ENCODE data around the gene ERH. TPM values are rescaled to one million over a fixed set of nuclear protein-coding genes. Genes with fewer than 3 reads are reported as not detected.

ERH gene
- polyA plus RNA-seq, 10 donors, result 153 to 216 (median 165) TPM

DNA sequence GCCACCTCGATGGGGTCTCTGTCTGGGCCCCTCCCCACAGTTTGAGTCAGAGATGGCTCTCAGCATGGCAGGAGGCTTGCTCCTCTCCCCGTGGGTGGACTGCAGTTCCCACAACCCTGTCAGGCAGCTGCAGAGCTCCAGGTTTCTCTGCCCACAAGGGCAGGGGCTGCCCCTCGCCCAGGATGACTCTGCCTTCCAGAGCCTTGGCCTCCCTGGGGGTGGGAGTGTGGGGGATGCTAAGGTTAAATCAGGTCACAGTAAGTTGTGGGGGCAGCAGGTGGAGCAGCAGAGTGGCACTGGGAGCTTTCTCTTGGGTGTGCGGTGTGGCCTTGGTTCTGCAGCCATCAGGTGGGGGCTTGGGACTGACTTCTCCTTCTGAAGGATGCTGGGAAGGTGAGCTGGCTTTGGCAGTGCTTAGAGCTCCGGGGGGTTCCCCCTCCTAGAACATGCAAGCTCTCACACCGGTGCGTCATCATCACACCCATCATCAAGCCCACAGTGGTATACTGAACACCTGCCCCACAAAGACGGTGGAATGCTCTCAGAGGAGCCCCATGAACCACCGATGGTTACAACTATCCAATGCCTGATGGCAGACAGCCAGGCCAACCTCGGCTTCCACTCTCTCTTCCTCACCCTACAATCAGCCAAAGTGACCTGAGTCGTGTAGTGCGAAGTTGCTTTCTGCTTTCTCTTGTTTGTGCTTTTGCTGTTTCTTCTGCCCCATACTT lies 39.7 kb downstream of the ERH start:
- no peak for DNase-seq

DNA sequence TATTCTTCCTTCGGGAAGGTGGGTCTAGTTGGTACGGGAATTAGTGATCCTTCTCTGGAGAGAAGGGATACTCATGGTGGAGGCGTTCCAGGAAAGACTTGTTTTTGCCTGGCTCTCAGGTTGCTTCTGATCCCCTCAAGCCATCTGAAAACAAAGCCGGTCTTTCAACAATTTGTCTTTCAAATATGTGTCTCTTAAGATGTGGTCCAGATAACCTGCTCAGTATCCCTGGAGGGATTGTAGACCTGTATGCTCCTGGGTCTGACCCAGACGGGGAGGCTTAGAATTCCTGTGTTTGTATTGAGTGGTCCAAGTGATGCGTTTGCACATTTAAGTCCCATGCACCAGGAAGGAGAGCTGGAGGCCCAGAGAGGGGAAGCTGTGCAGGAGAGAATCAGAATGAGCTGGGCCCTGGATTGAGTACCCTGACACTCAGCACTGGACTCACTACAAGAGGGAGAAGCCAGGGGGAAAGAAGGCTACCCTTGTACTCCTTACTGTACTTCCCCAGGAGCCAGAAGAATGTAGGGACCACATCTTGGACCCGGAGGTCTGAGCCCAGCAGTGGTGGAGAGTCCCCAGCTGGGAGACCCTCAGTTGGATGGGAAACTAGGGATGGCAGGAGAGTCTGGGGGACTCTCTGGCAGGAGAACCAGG lies 40.4 kb downstream of the ERH start:
- DNase-seq, result no peak

DNA sequence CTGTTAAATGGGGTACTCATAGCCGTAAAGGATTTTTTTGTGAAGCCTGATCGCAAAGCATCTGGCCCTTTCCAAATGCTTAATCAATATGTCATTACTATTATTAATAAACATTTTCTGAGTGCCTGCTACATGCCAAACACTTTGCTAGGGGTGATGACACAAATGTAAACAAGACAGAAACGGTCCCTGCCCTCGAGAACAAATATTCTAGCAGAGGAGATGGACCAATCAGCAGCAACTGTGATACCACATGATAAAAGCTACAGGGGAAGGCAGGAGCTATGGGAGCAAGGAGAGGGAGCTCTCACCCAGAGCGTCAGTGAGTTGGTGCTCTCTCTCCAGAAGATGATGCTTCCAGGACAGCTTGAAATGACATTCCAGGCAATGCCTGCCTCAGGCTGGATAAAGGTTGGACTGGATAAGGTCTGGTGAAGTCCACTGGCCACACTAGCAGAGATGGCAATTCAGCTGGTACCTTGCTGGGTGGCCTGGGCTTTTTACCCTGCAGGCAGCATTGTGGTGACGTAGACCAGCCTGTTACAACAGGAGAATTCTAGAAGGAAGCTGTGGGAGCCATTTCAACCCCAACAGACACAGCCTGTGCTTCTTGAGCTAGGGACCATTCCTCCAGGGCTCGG lies 41.1 kb downstream of the ERH start:
- no peak for DNase-seq

- DNase-seq, result peak in 2 of 3 donors; percentile 16 to 61
Observed at GRCh38 chr14:69355607-69356281, 42.4 kb downstream of the ERH start.

- peak in 1 of 3 donors; percentile 22 for DNase-seq
Observed at GRCh38 chr14:69355154-69355597, 42.9 kb downstream of the ERH start.

DNA sequence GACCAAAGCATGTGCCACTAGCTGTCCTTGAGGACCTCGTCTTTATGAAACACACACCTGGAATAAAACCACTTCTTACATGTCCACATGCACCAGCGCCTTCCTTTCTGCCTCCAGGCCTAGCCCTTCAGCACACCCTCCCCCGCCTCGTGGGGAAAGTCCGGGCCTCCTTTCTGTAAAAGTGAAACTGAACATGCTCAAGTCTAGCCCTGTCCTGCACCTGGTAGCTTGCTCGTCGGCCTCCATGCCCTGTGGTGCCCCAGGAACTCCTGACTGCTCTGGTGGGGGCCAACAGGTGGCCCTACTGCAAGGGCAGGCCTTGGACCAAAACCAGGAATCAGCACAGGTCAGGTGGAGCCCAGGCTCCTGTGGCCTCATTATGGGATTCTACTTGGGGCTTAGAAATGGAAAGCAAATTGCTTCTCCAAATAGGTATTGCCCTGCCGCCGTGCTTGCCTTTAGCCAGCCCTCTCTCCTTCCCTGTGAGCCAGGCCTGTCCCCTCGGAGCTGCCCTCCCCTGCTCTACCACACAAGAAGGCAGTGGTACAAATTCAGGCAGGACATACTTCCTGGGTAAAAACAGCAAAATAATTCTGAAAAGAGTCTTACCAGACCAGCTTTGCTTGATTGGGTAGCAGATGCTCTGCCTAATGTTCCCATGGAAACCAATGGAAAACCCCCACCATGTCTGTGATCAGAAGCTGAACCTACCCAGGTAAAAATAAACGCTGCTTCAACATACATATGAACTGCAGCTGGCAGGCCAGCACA lies 43.5 kb downstream of the ERH start:
- DNase-seq, result no peak

GRCh38 chr14:69353168-69353567 lies 44.9 kb downstream of the ERH start:
- no peak for DNase-seq

DNA sequence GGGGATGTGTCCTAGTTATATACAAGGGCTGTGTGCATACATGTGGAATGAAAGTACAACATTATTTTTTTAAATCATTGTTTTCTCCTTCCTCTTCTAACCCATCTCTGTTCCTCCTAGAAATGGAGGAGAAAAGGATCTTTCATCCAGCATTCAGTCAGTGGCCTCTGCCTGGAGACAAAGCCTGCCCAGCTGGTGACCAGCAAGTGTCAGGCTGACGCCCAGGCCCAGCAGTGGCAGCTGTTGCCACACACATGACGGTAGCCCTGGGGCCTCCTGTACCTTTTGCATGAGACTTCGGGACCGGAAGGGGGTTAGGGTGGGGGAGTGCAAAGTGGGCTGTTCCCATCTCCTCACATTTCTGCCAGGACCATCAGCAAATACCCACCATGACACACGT lies 46.2 kb downstream of the ERH start:
- no peak for DNase-seq

DNA sequence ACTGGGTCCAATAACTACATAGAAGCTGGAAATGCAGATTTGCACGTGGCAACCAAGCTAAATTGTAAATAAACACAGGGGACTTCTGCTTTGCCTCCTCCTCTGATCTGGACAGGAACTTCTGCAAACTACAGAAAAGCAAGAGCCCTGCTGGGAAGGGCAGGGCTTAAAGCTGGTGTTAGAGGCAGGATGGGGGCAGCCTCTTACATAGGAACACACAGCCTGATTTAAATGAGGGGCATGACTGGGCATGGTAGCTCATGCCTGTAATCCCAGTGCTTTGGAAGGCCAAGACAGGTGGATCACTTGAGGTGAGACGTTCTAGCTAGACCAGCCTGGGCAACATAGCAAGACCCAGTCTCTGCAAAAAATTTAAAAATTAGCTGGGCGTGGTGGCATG lies 46.7 kb downstream of the ERH start:
- DNase-seq, result no peak

DNA sequence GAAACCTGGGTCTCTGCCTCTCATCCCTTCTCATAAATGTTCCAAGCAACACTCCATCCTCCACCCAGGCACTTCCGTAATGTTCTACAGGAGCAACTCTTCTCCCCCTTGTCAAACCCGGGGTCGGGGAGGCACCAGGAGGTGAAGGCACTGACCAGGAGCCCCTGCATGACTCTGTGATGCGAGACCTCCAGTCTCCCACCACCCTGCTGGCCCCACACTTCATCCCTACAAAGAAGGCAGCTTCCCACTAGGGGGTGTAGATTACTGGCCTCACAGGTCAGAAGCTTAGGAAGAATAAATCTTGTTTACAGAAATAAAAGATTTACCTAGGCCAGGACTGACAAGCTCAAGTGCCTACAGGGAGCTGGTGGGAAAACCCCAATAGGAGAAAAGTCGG lies 47.2 kb downstream of the ERH start:
- DNase-seq, result no peak

DNA sequence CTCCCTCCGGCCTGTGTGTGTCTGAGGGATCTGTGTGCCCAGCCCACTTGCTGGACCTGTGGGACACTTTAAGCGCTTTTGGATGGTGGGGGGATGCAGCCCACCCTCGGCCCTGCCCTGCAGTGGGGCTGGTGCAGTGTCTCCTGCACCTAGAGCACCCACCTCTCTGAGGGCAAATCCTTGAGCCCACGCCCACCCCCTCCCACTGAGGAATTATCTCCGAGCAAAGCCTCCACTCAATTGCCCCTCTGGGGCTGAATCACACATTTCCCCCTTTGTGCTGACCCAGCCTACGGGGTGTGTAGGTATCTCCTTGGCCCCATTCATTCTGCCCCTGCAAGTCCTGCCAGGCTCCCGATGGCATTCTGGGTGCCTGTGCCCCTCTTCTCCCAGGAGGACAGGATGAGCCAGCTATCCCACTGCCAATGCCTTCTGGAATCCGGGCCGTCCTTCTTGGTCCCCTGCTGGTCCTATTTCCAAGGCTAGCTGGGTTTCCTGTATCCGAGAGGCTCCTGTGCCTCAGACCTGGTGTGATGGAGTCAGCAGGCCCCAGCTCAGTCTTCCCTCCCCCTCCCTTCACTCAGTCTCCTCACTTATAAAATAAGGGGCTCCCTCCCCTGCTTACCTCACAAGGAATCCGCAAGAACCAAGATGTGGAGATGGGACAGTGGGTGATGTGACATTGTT lies 48.9 kb downstream of the ERH start:
- no peak for DNase-seq

DNA sequence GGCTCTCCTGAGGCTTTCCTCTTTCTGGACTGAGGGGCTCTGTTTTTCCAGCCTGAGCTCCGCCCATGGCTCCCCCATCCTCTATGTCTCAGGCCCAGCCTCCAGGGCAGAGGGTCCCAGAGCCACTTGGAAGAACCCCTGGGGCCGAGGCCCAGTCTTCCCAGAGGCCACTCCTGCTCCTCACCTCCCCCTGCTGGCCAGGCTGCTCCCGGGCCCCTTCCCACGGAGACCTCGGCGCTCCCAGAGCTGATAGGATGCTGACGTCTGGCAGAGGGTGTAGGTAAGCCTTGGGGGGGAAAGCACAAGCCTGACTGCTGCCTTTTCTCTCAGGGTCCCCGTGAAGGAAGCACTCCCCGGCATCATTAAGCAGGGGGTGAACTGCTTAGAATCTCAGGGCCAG lies 51.4 kb downstream of the ERH start:
- DNase-seq, result no peak

- no peak for DNase-seq
Observed at GRCh38 chr14:69345402-69345801, 52.7 kb downstream of the ERH start.

DNA sequence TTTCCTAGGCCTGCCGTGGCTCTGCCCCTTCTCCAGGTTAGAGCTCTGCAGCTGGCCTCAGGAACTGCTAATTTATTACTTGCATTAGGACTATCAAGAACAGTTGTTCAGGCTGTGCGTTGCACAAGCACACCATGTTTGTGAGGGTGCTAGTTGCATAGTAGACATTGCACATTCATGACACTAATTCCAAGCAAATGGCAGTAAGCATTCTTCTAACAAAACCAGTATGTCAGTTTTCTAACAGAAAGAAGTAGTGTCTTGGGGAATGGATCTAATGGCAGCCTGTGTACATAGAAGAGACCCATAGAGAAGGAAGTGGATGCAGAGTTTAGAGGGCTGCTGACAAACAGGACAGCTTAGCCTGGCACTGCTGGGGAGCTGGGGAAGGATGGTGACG lies 53.9 kb downstream of the ERH start:
- no peak for DNase-seq

DNA sequence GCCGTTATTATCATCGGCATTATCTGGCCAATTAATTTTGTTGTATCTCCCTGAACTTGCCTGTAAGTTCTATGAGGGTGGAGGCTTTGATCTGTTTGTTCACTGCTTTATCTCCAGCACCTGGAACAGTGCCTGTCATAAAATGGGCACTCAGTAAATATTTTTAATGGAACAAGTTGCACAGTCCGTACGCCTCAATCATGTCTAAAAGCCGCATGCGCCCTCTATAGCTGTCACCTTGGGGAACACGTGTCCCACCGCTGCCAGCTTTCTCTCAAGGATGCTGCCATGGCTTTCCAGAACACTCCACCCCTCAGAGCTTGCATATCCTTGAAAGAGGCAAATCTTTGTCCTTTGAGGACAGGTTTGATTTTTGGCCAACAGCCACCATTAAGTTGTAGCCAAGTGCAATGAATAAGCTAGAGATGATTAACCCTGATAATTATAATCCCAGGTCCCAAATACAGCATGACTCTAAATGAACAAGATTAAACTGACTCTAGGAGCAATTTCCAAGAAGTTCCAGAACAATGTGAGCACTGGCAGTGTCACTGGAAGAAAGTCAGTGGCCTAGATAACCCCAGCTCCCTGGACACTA lies 55.1 kb downstream of the ERH start:
- DNase-seq, result no peak

DNA sequence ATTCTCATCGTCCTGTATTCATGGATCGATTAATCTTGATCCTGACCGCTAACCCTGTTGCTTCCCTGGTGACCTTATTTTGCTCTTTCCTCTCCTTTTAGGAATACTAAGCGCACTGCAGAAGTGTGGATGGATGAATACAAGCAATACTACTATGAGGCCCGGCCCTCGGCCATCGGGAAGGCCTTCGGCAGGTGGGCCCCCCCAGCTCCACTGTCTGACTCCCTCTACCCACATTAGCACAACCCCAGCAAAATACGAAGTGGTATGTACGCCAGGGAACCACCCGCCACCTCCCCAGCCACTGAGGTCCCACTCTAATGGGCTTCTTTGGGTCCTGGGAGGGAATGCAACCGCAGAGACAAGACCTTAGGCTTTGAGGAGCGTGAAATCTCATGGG lies 58.7 kb downstream of the ERH start:
- no peak for DNase-seq

DNA sequence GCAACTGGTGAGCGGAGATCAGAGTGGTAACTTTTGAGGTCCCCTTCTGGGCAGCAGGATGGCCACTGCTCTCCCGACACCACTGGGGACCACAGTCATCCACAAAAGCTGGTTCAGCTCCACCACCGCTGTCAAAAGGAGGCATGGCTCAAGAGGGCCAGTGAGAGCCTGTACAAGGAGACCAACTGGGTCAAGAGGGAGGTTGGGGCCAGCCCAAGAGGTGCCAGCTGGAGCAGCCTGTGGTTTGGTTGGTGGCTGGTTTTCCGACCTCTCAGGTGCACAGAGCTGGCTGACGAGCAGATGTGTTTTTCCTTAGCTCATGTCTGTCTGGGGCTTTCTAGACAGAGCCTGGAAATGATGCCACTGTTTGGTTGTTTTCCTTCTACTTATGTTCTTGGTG lies 60.1 kb downstream of the ERH start:
- DNase-seq, result no peak

DNA sequence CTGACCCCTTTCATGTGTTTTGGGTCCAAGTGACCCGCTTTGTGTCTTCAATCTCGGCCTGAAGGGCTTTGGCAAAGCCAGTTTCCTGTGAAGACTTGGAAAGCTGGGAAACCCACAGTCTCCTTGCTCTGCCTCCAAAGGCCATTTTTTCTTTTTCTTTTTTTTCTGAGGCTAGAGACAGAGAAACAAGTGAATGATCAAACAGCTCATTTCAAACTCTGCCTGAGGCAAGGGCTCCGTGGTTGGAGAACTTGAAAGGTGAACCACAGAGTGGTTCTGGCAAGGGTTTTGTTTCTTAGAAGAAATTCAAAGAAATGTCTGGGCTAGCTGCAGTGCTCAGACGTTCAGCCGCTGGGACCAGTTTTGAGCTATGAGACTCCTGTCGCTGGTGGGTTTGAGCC lies 62.7 kb downstream of the ERH start:
- DNase-seq, result no peak

DNA sequence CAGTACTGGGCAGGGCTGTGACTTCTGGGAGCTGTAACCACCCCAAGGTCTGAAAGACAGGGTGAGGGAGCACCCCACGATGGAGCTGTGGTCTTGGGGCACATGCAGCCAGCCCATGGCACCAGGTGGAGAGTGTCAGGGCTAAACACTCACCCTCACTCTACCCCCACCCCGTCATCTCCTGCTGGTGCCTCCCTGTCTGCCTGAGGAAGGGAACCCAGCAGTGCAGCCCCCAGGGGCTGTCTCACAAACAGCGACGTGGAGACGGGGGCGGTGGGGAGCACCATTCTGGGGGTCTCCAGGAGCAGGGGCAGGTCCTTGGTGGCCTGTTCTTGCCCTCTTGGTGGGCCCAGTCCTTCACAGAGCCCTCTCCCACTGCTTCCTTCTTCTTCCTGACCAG lies 63.5 kb downstream of the ERH start:
- DNase-seq, result no peak

DNA sequence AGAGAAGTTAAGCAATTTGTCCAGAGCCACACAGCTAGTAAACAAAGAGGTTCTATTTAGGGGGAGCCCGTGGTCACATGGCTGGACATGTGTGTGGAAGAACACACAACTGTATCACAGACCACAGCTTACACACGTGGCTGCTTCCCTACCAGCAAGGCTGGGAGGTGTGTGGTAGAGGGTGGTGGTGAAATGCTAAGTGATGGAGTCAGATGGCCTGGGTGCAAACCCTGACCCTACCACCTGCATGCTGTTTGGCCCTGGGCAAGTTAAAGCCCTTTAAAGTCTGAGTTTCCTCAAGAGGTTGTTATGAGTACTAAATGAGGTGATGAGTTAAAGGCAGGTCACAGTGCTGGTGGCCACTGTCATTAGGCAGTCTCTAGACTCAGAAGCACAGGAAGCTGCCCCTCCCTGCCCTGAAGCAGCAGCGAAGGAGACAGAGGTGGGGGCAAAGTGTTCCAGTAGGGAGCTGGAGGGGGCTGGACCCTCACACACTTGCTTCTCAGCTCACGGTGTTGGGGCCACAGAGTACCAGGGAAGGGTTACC lies 64.2 kb downstream of the ERH start:
- DNase-seq, result no peak

All from muscle of back (tissue), 11 donors.